IgD-negative memory B cell (primary cell): ENCODE data around the gene ITGB6. TPM values are rescaled to one million over a fixed set of nuclear protein-coding genes. Genes with fewer than 3 reads are reported as not detected.
"Not testable (repeated sequence)": the region's sequence is repeated elsewhere in the genome, so short reads cannot be mapped to it uniquely, and the experiment has no call there.

Experiments used
- H3K27ac Mint-ChIP-seq, 3 donors: one replicate each; pipeline ENCODE4 v1.8.0; 2020 to 2022; ENCODE audit warnings: mild to moderate bottlenecking in 3 of 3, mixed read lengths in 3 of 3, moderate library complexity in 1 of 3
- H3K27me3 Mint-ChIP-seq: one replicate; pipeline ENCODE4 v1.8.0; 2021; ENCODE audit warnings: mixed read lengths
- H3K36me3 Mint-ChIP-seq: one replicate; pipeline ENCODE4 v1.8.0; 2020; ENCODE audit warnings: mild to moderate bottlenecking, mixed read lengths
- H3K4me1 Mint-ChIP-seq, 3 donors: one replicate each; pipeline ENCODE4 v1.8.0; 2020 to 2022; ENCODE audit warnings: mixed read lengths in 3 of 3, mild to moderate bottlenecking in 1 of 3
- H3K4me3 Mint-ChIP-seq, 4 donors: one replicate each; pipeline ENCODE4 v1.8.0; 2020 to 2022; ENCODE audit warnings: mild to moderate bottlenecking in 4 of 4, mixed read lengths in 4 of 4, moderate library complexity in 3 of 4
- H3K9me3 Mint-ChIP-seq, 3 donors: one replicate each; pipeline ENCODE4 v1.8.0; 2020 to 2021; ENCODE audit warnings: mixed read lengths in 3 of 3, mild to moderate bottlenecking in 1 of 3
- polyA plus RNA-seq: library from polyadenylated mRNA; unstranded; fragments of 300-500 nt; fragmentation: Illumina TruSeq; gene quantifications from one replicate; pipeline ENCODE4 v1.2.3, GENCODE V29; 2021

ITGB6 gene
- polyA plus RNA-seq, 1 donor from 2014 or later: not detected

- not testable (repeated sequence) for H3K4me3 Mint-ChIP-seq, H3K4me1 Mint-ChIP-seq, H3K27ac Mint-ChIP-seq, H3K9me3 Mint-ChIP-seq, H3K36me3 Mint-ChIP-seq
- peaks cover 22% of the 10 kb centered on the region for H3K27me3 Mint-ChIP-seq
Observed at GRCh38 chr2:160114721-160115120, 85.4 kb downstream of the ITGB6 start.

DNA sequence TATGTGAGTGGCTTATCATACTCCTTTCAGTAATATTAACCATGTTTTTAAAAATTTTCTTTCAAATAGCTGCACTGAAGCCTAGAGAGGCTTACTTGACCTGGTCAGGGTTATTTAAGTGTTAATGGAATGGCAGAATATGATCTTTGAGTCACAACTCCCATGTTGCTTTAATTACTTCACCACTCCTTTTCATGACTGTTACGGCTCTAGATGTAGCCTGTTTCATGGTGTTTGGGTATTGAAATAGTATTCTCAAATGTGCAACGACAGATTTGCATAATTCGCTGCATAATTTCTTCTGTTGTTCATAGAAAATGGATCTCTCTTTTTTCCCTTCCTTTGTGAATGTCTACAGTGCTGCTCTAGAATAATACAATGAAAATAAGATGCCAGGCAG is 86.1 kb downstream of the ITGB6 start:
- Mint-ChIP-seq H3K27ac (no peak overlapping the region), H3K36me3 (no peaks in the 10 kb centered on the region), H3K4me1 (no peaks in the 10 kb centered on the region), H3K4me3 (no peak overlapping the region), H3K27me3 (peaks cover 22% of the 10 kb centered on the region), H3K9me3 (peaks cover 0 to 1% (median 0%) of the 10 kb centered on the region in 3 donors)

DNA sequence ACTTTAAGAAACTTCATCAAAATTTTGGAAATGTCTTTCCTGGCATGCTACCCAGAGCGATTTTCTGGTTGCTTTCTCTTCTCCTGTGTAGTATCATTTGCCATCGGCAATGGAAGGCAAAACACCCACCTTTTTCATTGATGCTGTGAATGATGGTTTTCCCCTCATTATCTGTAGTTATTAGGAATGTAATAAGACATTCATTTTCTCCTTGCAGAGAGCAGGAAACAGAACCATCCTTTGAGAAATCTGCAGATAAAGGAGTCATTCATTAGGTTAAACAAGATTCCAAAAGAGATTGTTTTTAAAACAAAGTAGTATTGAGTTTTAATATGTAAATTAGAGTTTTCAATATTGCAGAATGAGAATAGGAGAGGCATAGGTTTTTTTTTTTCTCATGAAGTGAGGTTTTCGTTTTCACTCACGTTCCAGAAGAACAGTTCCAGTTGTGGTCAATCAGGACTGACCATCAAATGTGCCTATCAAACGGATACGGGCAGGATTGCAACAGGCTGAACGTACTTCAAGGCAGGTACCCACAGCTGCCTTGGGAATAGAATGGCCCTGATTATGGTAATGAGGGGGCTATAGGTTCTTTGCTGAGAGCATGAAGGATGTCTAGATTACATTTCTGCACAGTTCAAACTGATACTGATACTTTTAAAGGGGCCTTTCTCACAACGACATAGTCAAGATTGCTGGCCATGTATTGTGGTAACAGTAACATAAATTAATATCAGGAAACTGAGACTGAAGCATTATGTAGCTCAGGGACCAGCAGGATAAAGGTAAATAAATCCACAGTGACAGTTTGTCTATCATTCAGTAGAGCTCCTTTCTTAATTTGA is 87.9 kb downstream of the ITGB6 start:
- no peaks in the 10 kb centered on the region for H3K4me1 Mint-ChIP-seq
- H3K9me3 Mint-ChIP-seq: no peaks in the 10 kb centered on the region
- H3K4me3 Mint-ChIP-seq: no peak overlapping the region
- no peak overlapping the region for H3K27ac Mint-ChIP-seq
- H3K36me3 Mint-ChIP-seq: no peaks in the 10 kb centered on the region
- peaks cover 22% of the 10 kb centered on the region for H3K27me3 Mint-ChIP-seq

DNA sequence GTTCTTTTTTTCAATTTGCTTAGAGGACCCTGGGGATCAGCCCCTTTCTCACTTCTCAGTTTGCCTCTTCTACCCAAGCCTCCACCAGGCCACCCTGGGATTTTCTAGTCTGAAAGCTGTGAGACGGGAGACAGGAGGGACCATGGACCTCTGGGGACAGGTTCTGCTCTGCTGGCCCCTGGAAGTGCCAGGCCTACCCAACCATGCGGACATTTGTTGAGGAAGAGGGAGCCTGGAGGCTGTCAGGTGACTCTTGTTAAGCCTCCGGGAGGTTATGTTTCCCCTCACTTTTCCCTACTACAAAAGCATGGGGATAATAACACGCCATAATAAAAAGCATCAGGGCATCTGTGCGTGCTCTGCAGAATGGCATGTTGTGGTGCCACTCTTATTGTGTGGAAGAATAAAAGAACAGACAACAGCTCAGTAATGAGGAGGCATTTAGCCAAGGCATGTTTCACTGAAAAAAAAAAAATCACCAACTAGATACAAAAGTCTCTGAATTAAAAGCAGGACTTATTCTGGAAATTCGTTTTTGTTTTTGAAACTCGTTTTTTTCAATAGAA is 89.3 kb downstream of the ITGB6 start:
- Mint-ChIP-seq H3K27ac (no peak overlapping the region), H3K9me3 (no peaks in the 10 kb centered on the region), H3K27me3 (peaks cover 25% of the 10 kb centered on the region), H3K36me3 (no peaks in the 10 kb centered on the region), H3K4me1 (no peaks in the 10 kb centered on the region), H3K4me3 (no peak overlapping the region)

- H3K27me3 Mint-ChIP-seq: peaks cover 25% of the 10 kb centered on the region
Observed at GRCh38 chr2:160109939-160110673, 90.0 kb downstream of the ITGB6 start.

DNA sequence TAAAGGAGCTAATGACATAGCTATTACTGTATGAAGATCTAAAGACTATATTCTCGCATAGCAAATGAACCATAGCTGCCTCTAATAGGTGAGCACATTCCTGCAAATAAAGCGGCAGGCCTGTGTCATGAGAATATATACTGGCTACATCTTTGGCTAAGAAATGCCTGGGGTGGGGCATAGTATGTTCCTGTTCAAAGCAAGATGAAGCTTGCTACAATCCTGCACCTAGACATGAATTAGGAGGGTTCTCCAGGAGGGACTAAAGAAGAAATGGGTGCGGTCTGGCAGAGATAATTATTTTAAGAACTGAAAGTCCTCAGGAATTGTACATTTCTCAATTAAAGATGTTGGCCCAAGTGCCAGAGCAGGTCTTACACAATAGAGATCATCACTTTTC is 90.8 kb downstream of the ITGB6 start:
- Mint-ChIP-seq H3K4me1 (no peaks in the 10 kb centered on the region), H3K27ac (no peak overlapping the region), H3K4me3 (no peak overlapping the region), H3K9me3 (no peaks in the 10 kb centered on the region), H3K27me3 (peaks cover 29% of the 10 kb centered on the region), H3K36me3 (no peaks in the 10 kb centered on the region)

More at GRCh38 chr2:160109939-160110673, 90.0 kb downstream of the ITGB6 start:
- no peak overlapping the region for H3K27ac Mint-ChIP-seq
- H3K36me3 Mint-ChIP-seq: no peaks in the 10 kb centered on the region
- no peak overlapping the region for H3K4me3 Mint-ChIP-seq
- H3K4me1 Mint-ChIP-seq: no peaks in the 10 kb centered on the region
- no peaks in the 10 kb centered on the region for H3K9me3 Mint-ChIP-seq

GRCh38 chr2:160108646-160109045 is 91.4 kb downstream of the ITGB6 start:
- H3K9me3 Mint-ChIP-seq: no peaks in the 10 kb centered on the region
- no peaks in the 10 kb centered on the region for H3K36me3 Mint-ChIP-seq
- H3K27ac Mint-ChIP-seq: no peak overlapping the region
- peaks cover 25% of the 10 kb centered on the region for H3K27me3 Mint-ChIP-seq
- no peaks in the 10 kb centered on the region for H3K4me1 Mint-ChIP-seq
- no peak overlapping the region for H3K4me3 Mint-ChIP-seq

DNA sequence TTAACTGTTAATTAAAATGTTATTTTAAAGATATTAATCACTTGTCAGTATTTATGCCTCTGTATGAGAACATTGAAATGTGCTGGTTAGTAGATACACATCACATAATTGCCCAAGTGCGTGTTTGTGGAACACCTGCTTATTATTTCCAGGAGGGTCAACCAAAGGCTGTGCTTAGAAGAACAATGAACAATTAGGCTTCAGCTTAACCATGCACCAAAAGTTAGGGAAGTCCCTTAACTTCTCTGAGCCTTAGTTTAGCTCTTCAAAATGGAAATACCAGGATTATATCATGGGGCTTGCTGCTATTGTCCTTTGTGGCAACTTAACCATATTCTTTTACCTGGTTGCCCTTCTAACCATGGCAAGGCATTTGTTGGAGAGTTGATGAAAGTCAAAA is 94.7 kb downstream of the ITGB6 start:
- Mint-ChIP-seq H3K27me3 (peaks cover 16% of the 10 kb centered on the region), H3K4me1 (peaks cover 0 to 2% (median 0%) of the 10 kb centered on the region in 3 donors), H3K4me3 (no peak overlapping the region), H3K36me3 (no peaks in the 10 kb centered on the region), H3K9me3 (no peaks in the 10 kb centered on the region), H3K27ac (no peak overlapping the region)

DNA sequence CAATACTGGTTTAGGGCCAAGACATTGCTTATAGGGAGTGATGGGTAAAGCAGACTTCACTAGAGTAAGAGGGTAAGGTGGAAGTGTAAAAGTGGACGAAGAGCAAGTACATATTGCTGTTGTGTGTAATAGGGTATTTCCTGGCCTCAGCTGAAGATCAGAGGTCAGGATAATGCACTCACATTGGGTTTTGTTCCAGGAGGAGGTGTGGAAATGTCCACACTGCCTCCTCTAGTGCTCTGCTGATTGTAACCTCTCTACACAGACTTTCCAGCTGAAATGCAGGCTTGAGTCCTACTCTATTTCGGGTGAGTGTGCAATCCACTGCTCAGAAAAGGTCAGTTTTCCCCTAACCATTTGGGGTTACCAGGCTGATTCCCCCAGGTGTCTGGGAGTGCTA is 96.0 kb downstream of the ITGB6 start:
- Mint-ChIP-seq H3K27ac (no peak overlapping the region), H3K4me3 (no peak overlapping the region), H3K36me3 (no peaks in the 10 kb centered on the region), H3K4me1 (peaks cover 0 to 2% (median 0%) of the 10 kb centered on the region in 3 donors), H3K9me3 (no peaks in the 10 kb centered on the region), H3K27me3 (peaks cover 16% of the 10 kb centered on the region)

GRCh38 chr2:160097326-160097725 is 102.7 kb downstream of the ITGB6 start:
- no peak overlapping the region for H3K27ac Mint-ChIP-seq
- no peak overlapping the region for H3K4me3 Mint-ChIP-seq
- peaks cover 3 to 12% (median 11%) of the 10 kb centered on the region in 3 donors for H3K9me3 Mint-ChIP-seq
- peaks cover 0 to 2% (median 0%) of the 10 kb centered on the region in 3 donors for H3K4me1 Mint-ChIP-seq
- H3K27me3 Mint-ChIP-seq: peaks cover 2% of the 10 kb centered on the region
- no peaks in the 10 kb centered on the region for H3K36me3 Mint-ChIP-seq

DNA sequence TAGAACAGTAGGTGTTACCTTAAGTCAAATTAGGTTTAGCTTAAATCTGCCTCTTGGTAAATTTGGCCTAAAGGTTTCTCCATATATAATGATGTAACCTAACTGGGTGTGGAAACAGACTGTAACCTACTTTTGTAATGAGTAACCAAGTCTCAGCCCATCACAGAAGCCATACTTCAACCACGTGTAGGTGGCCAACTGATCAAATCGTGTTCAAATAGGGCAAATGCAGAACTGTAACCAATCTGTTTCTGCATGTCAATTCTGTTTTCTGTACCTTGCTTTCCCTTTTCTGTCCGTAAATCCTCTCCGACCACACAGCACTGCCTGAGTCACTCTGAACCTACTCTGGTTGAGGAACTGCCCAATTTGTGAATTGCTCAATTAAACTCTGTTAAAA is 103.7 kb downstream of the ITGB6 start:
- Mint-ChIP-seq H3K4me1 (no peaks in the 10 kb centered on the region), H3K36me3 (no peaks in the 10 kb centered on the region), H3K4me3 (no peak overlapping the region), H3K27ac (peak overlapping the region in 1 of 3 donors; percentile 4), H3K9me3 (peaks cover 3 to 16% (median 12%) of the 10 kb centered on the region in 3 donors), H3K27me3 (peaks cover 2% of the 10 kb centered on the region)

DNA sequence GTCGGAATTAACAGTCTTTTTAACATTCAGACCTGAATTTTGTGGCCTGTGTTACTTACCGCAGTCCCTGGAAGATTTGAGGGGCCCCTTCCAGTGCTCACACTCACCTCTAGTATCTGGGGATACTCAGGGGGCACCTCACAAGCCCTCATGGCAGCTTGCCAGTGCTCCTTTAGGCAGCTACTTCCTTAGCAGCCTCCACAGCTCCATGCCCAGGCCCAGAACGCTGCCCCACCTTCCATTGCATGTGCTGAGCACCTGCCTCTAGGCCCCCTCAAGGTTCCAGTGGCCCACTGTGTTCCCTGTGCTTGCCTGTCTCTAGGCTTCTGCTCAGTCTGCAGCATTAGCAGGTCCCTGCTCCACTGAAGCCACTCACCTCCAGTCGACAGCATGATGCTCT is 107.6 kb downstream of the ITGB6 start:
- Mint-ChIP-seq H3K27me3 (no peaks in the 10 kb centered on the region), H3K4me1 (no peaks in the 10 kb centered on the region), H3K9me3 (peaks cover 9 to 41% (median 25%) of the 10 kb centered on the region in 3 donors), H3K36me3 (no peaks in the 10 kb centered on the region), H3K4me3 (no peak overlapping the region), H3K27ac (no peak overlapping the region)

DNA sequence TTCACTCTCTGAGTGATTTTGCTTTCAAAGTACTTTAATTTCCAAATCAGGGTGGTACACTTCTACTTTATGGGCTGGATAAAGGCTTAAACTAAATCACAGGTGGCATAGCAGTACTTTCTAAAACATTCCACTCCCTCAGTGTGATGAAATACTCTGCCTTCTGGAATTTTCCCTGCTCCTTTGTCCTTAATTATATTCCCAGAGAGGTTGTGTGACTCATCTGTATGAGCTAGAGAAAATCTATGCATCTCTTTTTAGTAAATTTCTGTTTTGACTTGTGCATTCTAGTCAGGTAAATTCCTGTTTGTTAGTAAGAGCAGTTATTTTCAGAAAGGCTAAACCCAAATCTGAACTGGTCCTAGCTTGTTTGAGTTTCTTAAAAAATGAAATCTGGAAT is 108.7 kb downstream of the ITGB6 start:
- H3K27me3 Mint-ChIP-seq: no peaks in the 10 kb centered on the region
- H3K36me3 Mint-ChIP-seq: no peaks in the 10 kb centered on the region
- H3K9me3 Mint-ChIP-seq: peaks cover 12 to 49% (median 27%) of the 10 kb centered on the region in 3 donors
- H3K4me3 Mint-ChIP-seq: no peak overlapping the region
- no peaks in the 10 kb centered on the region for H3K4me1 Mint-ChIP-seq
- no peak overlapping the region for H3K27ac Mint-ChIP-seq

DNA sequence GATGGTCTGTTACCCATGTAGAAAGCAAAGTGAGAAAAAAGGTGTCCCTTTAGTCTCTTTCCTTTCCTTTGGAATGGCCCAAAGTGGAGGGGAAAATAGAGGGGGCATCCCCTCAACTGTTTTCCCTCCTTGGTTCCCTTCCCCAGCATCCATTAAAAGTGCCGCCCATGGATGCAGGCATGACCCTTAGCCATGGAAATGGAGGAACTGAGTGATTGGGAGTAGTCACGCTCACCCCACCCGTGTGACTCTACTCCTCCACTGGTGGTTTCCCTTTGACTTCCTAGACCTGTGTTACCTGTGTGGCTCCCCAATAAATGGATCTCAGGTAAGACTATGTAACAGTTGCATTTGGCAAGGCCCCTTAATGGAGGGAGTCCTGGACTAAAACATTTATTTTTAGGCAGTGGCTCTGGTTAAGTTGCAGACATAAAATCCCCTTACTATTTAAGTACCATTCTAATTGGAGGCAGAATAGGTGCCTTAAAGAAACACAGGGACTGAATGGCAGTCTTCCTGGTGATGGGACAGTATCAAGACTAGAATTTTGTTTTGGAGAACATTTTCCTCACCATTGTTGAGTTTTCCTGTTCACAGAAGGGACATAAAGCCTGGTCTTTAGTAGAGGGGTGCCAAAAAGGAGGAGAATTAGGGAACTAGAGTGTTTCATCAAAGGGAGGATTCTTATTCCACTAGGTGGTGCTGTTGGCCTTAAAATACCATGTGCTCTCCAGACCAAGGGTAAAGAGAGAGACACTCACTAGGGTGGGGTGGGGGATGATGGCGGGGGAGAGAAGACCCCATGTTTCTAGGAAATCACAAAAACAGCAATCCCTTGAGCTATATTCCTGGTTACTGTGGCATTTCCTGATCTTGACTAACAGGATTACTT is 112.0 kb downstream of the ITGB6 start:
- H3K4me1 Mint-ChIP-seq: no peaks in the 10 kb centered on the region
- H3K4me3 Mint-ChIP-seq: peak overlapping the region in 1 of 4 donors; percentile 17
- H3K36me3 Mint-ChIP-seq: no peaks in the 10 kb centered on the region
- H3K27me3 Mint-ChIP-seq: peaks cover 2% of the 10 kb centered on the region
- H3K9me3 Mint-ChIP-seq: peaks cover 10 to 44% (median 19%) of the 10 kb centered on the region in 3 donors
- H3K27ac Mint-ChIP-seq: no peak overlapping the region
